Breast epithelium (tissue), 4 donors: ENCODE data around the gene UQCRH. TPM values are rescaled to one million over a fixed set of nuclear protein-coding genes. Genes with fewer than 3 reads are reported as not detected.
"Not testable (repeated sequence)": the region's sequence is repeated elsewhere in the genome, so short reads cannot be mapped to it uniquely, and the experiment has no call there.

ENCODE experiments used
- DNase-seq, 2 donors: peaks; one replicate each; pipeline ENCODE4 v3.0.0-alpha.2; 2019; ENCODE audit warnings: low spot score in 2 of 2
- H3K27ac ChIP-seq, 2 donors: fragments of 200-600 bp; sonication (generic) in 1 of 2; one replicate each; pipeline ENCODE4 v1.5.1; 2016 to 2019; ENCODE audit warnings: mild to moderate bottlenecking in 1 of 2
- H3K27me3 ChIP-seq, 2 donors: fragments of 200-600 bp; sonication (generic) in 1 of 2; one replicate each; pipeline versions ENCODE4 v1.5.1 to v1.6.0; 2017 to 2019; ENCODE audit warnings: control low read depth in 1 of 2, mild to moderate bottlenecking in 1 of 2
- H3K36me3 ChIP-seq: fragments of 200-600 bp; one replicate; pipeline ENCODE4 v1.5.1; 2019
- H3K4me1 ChIP-seq, 2 donors: fragments of 200-600 bp; sonication (generic); one replicate each; pipeline ENCODE4 v1.5.1; 2016 to 2019; ENCODE audit warnings: control low read depth in 1 of 2
- H3K4me3 ChIP-seq, 3 donors: fragments of 200-600 bp; sonication (generic); 1 replicate in 2 of 3; 2 replicates in 1 of 3; pipeline ENCODE4 v1.5.1; 2016 to 2019; ENCODE audit warnings: mild to moderate bottlenecking in 3 of 3, moderate library complexity in 2 of 3
- H3K9me3 ChIP-seq, 2 donors: fragments of 200-600 bp; sonication (generic) in 1 of 2; one replicate each; pipeline ENCODE4 v1.5.1; 2016 to 2019; ENCODE audit warnings: control low read depth in 1 of 2
- POLR2A ChIP-seq: fragments of 450-650 bp; IDR thresholded peaks from one replicate; pipeline ENCODE4 v1.6.1; 2016; ENCODE audit warnings: antibody characterized with exemption, mild to moderate bottlenecking, moderate library complexity
- POLR2AphosphoS5 ChIP-seq, 3 donors: sonication (generic); formaldehyde crosslinking; IDR thresholded peaks; one replicate each; pipeline ENCODE4 v1.6.1; 2017; ENCODE audit warnings: antibody characterized with exemption in 3 of 3
- intact Hi-C: fragments of 100-400 bp; cut with DNase I; formaldehyde crosslinking; loops from one replicate; pipeline ENCODE4 v1.15.1; 2023; ENCODE audit warnings: low total_unique reads
- total RNA-seq, 3 donors: library from RNA; depleted of rRNA; stranded (reverse); fragments of >200 nt; gene quantifications; one replicate each; pipeline ENCODE4 v1.1.0, GENCODE V29; 2016
- TF ChIP-seq, protein P1 (sequence below), 3 donors: fragments of 450-650 bp; IDR thresholded peaks; one replicate each; pipeline ENCODE4 v1.5.1; 2016 to 2017; ENCODE audit warnings: antibody characterized with exemption in 3 of 3, mild to moderate bottlenecking in 3 of 3, moderate library complexity in 3 of 3

UQCRH gene
- total RNA-seq, 3 donors from 2014 or later, result 300 to 334 (median 301) TPM

GRCh38 chr1:46333300-46334029 lies 30.0 kb downstream of the UQCRH start:
- TF ChIP-seq, protein P1, sequence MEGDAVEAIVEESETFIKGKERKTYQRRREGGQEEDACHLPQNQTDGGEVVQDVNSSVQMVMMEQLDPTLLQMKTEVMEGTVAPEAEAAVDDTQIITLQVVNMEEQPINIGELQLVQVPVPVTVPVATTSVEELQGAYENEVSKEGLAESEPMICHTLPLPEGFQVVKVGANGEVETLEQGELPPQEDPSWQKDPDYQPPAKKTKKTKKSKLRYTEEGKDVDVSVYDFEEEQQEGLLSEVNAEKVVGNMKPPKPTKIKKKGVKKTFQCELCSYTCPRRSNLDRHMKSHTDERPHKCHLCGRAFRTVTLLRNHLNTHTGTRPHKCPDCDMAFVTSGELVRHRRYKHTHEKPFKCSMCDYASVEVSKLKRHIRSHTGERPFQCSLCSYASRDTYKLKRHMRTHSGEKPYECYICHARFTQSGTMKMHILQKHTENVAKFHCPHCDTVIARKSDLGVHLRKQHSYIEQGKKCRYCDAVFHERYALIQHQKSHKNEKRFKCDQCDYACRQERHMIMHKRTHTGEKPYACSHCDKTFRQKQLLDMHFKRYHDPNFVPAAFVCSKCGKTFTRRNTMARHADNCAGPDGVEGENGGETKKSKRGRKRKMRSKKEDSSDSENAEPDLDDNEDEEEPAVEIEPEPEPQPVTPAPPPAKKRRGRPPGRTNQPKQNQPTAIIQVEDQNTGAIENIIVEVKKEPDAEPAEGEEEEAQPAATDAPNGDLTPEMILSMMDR (IDR thresholded peaks at IDR 0.05), result no peak
- TF ChIP-seq POLR2A, result no peak
- TF ChIP-seq POLR2AphosphoS5 (IDR thresholded peaks at IDR 0.05), result no peak
- DNase-seq, result no peak
- no peaks in the 10 kb centered on the region for H3K27me3 ChIP-seq
- no peak overlapping the region for H3K27ac ChIP-seq
- no peak overlapping the region for H3K4me3 ChIP-seq
- H3K36me3 ChIP-seq, result no peaks in the 10 kb centered on the region
- H3K4me1 ChIP-seq, result no peaks in the 10 kb centered on the region
- H3K9me3 ChIP-seq, result no peaks in the 10 kb centered on the region
- intact Hi-C loops, result no loop called here

- H3K27me3 ChIP-seq, result no peaks in the 10 kb centered on the region
- H3K4me1 ChIP-seq, result no peaks in the 10 kb centered on the region
- intact Hi-C loops, result no loop called here
- H3K9me3 ChIP-seq, result no peaks in the 10 kb centered on the region
- H3K4me3 ChIP-seq, result no peak overlapping the region
- H3K27ac ChIP-seq, result no peak overlapping the region
- no peaks in the 10 kb centered on the region for H3K36me3 ChIP-seq
- no peak for DNase-seq
- TF ChIP-seq, protein P1 (IDR thresholded peaks at IDR 0.05), result no peak
- TF ChIP-seq POLR2A, result no peak
- TF ChIP-seq POLR2AphosphoS5 (IDR thresholded peaks at IDR 0.05), result no peak
These were observed 30.5 kb downstream of the UQCRH start for GRCh38 chr1:46334030-46334384.

DNA sequence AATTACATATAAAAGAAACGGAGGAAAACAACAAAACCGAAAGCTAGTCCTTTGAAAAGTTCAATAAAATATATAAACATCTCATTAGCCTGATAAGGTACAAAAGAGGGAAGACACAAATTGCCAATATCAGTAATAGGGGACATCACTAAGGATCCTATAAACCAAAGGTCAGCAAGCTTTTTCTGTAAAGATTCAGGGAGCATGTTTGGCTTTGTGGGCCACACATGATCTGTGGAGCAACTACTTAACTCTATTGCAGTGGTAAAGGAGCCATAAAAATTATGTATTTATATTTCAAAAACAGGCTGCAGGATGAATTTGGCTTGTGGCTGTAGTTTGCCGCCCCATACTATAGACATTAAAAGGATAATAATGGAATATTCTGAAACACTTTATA lies 31.6 kb downstream of the UQCRH start:
- H3K36me3 ChIP-seq, result no peaks in the 10 kb centered on the region
- H3K4me1 ChIP-seq, result no peaks in the 10 kb centered on the region
- intact Hi-C loops, result no loop called here

GRCh38 chr1:46337409-46337808 lies 33.9 kb downstream of the UQCRH start:
- not testable (repeated sequence) for DNase-seq

More for the DNA sequence above, 31.6 kb downstream of the UQCRH start:
- Histone ChIP-seq H3K27ac (no peak overlapping the region), H3K9me3 (no peaks in the 10 kb centered on the region), H3K4me3 (no peak overlapping the region), H3K27me3 (no peaks in the 10 kb centered on the region)
- TF ChIP-seq POLR2A, result no peak
- no peak for TF ChIP-seq POLR2AphosphoS5 (IDR thresholded peaks at IDR 0.05)
- TF ChIP-seq, protein P1 (IDR thresholded peaks at IDR 0.05), result no peak
- DNase-seq, result no peak

DNA sequence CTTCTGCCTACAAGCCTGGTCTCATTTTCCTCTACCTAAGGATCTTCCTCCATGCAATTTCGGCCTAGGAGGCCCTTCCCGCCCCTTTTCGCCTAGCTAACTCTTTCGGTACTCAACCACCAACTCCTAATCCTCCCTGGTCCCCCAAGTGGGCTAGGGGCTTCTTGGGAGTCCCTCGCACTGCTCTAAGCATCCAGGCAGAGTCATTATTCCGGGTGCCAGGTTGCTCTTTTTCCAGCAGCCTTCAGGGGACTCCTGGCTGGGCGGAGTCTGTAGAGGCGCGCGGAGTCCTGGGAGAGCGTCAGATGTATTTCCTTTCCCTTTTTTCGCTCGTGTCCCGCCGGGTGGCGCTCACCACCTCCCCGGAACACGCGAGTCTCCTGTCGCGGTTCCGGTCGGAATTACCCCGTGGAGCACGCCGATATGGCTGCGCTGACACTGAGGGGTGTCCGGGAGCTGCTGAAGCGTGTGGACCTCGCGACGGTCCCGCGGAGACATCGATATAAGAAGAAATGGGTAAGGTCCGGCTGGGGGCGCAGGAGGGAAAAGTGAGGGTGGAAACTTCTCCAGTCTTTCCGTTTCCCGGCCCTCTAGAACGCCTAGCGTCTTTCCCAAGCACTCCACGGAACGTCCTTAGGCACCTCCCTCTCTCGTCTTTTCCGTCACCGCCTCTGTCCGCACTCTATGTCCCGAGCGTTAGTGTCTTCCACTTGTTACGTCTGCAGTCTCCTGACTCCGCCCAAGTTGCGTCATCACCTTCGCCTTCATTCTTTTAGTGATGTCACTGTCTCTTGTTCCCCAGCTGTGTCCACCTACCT lies 37.1 kb downstream of the UQCRH start, which contains the start of gene NSUN4:
Gene NSUN4, plus strand, starts transcription at position 404 of the 818 bp plus-strand sequence. Its CDS starts 20 bp downstream, at position 424.
- Histone ChIP-seq H3K4me3 (peak within 1 kb of the TSS; percentile 65 to 85 (median 77)), H3K27ac (peak within 1 kb of the TSS; percentile 98 to 99), H3K4me1 (peaks cover 5 to 6% of the 10 kb centered on the region in 2 donors), H3K36me3 (peaks cover 3% of the 10 kb centered on the region), H3K27me3 (no peaks in the 10 kb centered on the region), H3K9me3 (no peaks in the 10 kb centered on the region)
- peak; percentile 90 to 92 for DNase-seq
- intact Hi-C loops, result loop anchor here (1.0 kb wide), 1 partner anchor 10 kb away; no protein-coding TSS in a partner anchor
- TF ChIP-seq POLR2AphosphoS5 (IDR thresholded peaks at IDR 0.05) (peak; percentile 75 to 96 (median 93)), POLR2A (peak; percentile 54)
- TF ChIP-seq, protein P1 (IDR thresholded peaks at IDR 0.05), result peak; percentile 24 to 74 (median 73)

More at GRCh38 chr1:46337409-46337808, 33.9 kb downstream of the UQCRH start:
- H3K36me3 ChIP-seq, H3K9me3 ChIP-seq, H3K27ac ChIP-seq, intact Hi-C loops, H3K4me1 ChIP-seq, H3K4me3 ChIP-seq, H3K27me3 ChIP-seq: not testable (repeated sequence)
